CD4-positive, alpha-beta memory T cell (primary cell): ENCODE data around the gene SLC16A6. TPM values are rescaled to one million over a fixed set of nuclear protein-coding genes. Genes with fewer than 3 reads are reported as not detected.
A peak's percentile ranks its signal among the peaks of the same experiment; 100 is the strongest.

Experiments used
- CTCF ChIA-PET: fragments of 350-600 bp; sonication (Branson Sonifier 250); formaldehyde crosslinking; loops from one replicate; lab custom pipeline; 2021; ENCODE audit warnings: inconsistent platforms; ENCODE audit not compliant: partially characterized antibody; lab: Charles Lee
- POLR2A ChIA-PET: fragments of 350-600 bp; sonication (Branson Sonifier 250); formaldehyde crosslinking; loops from one replicate; lab custom pipeline; 2021; ENCODE audit not compliant: partially characterized antibody; lab: Charles Lee
- DNase-seq, 5 donors: peaks; one replicate each; pipeline versions ENCODE4 v3.0.0 to v3.0.0-alpha.2; 2020 to 2022; ENCODE audit warnings: mixed read lengths in 1 of 5
- H3K27ac ChIP-seq: one replicate; pipeline ENCODE4 v1.7.0; 2013; ENCODE audit warnings: low read depth, low read length
- H3K27me3 ChIP-seq: 2 replicates; pipeline ENCODE4 v1.7.0; 2013; ENCODE audit warnings: mild to moderate bottlenecking, low read length, moderate library complexity; ENCODE audit not compliant: insufficient read depth
- H3K36me3 ChIP-seq: 2 replicates; pipeline ENCODE4 v1.7.0; 2013; ENCODE audit warnings: mild to moderate bottlenecking, low read length, moderate library complexity; ENCODE audit not compliant: insufficient read depth
- H3K4me1 ChIP-seq: 2 replicates; pipeline ENCODE4 v1.7.0; 2013; ENCODE audit warnings: mild to moderate bottlenecking, low read length, moderate library complexity; ENCODE audit not compliant: insufficient read depth
- H3K4me3 ChIP-seq, 2 donors: one replicate each; pipeline ENCODE4 v1.7.0; 2013; ENCODE audit warnings: low read length in 2 of 2, mild to moderate bottlenecking in 1 of 2
- H3K9me3 ChIP-seq, 2 donors: one replicate each; pipeline ENCODE4 v1.7.0; 2013; ENCODE audit warnings: low read length in 2 of 2, control low read depth in 1 of 2; ENCODE audit not compliant: control insufficient read depth in 1 of 2
- H3K27ac Mint-ChIP-seq, 7 donors: one replicate each; pipeline ENCODE4 v1.8.0; 2020 to 2021; ENCODE audit warnings: mixed read lengths in 7 of 7, mild to moderate bottlenecking in 6 of 7, inconsistent platforms in 3 of 7, moderate library complexity in 3 of 7
- H3K27me3 Mint-ChIP-seq, 2 donors: one replicate each; pipeline ENCODE4 v1.8.0; 2020 to 2021; ENCODE audit warnings: mixed read lengths in 2 of 2
- H3K36me3 Mint-ChIP-seq, 2 donors: one replicate each; pipeline ENCODE4 v1.8.0; 2020 to 2021; ENCODE audit warnings: mixed read lengths in 2 of 2, inconsistent platforms in 1 of 2, mild to moderate bottlenecking in 1 of 2
- H3K4me1 Mint-ChIP-seq, 4 donors: one replicate each; pipeline ENCODE4 v1.8.0; 2020 to 2021; ENCODE audit warnings: mixed read lengths in 4 of 4, mild to moderate bottlenecking in 1 of 4
- H3K4me3 Mint-ChIP-seq, 8 donors: one replicate each; pipeline ENCODE4 v1.8.0; 2020 to 2021; ENCODE audit warnings: mixed read lengths in 8 of 8, mild to moderate bottlenecking in 7 of 8, moderate library complexity in 6 of 8, inconsistent platforms in 3 of 8
- H3K9me3 Mint-ChIP-seq, 8 donors: one replicate each; pipeline ENCODE4 v1.8.0; 2020 to 2021; ENCODE audit warnings: mixed read lengths in 8 of 8, mild to moderate bottlenecking in 5 of 8, inconsistent platforms in 3 of 8, moderate library complexity in 1 of 8
- intact Hi-C: fragments of 100-400 bp; cut with micrococcal nuclease; formaldehyde crosslinking; loops from one replicate; pipeline ENCODE4 v1.15.1; 2023
- polyA plus RNA-seq, 2 donors: library from polyadenylated mRNA; unstranded; fragments of 300-500 nt; fragmentation: Illumina TruSeq; gene quantifications; one replicate each; pipeline ENCODE4 v1.2.3, GENCODE V29; 2021
- total RNA-seq, 2 experiments: library from RNA; stranded (reverse); gene quantifications; one replicate each; pipeline ENCODE4 v1.2.3, GENCODE V29; 2021

Gene SLC16A6
- total and polyA plus RNA-seq, 4 experiments from 2014 or later: 1.7 to 7.4 (median 4.5) TPM

GRCh38 chr17:68298601-68299000 lies 7.7 kb upstream of the SLC16A6 start:
- peaks cover 0 to 4% of the 10 kb centered on the region in 2 donors for H3K36me3 Mint-ChIP-seq
- H3K4me1 Mint-ChIP-seq: peaks cover 42 to 80% (median 66%) of the 10 kb centered on the region in 4 donors
- intact Hi-C loops: no loop called here
- no peaks in the 10 kb centered on the region for H3K27me3 Mint-ChIP-seq
- DNase-seq: no peak
- no peaks in the 10 kb centered on the region for H3K27me3 ChIP-seq
- no peaks in the 10 kb centered on the region for H3K9me3 Mint-ChIP-seq
- ChIA-PET CTCF (no interaction called here), POLR2A (interaction anchor here (0.7 to 2.9 kb wide), 2 partner anchors 13 to 16 kb away, joined by 3 to 23 read pairs; no protein-coding TSS in a partner anchor)
- no peaks in the 10 kb centered on the region for H3K9me3 ChIP-seq
- H3K27ac Mint-ChIP-seq: peak overlapping the region in 6 of 7 donors; percentile 22 to 83 (median 75)
- no peaks in the 10 kb centered on the region for H3K36me3 ChIP-seq
- H3K4me1 ChIP-seq: peaks cover 53% of the 10 kb centered on the region
- peak overlapping the region in 3 of 8 donors; percentile 7 to 35 (median 24) for H3K4me3 Mint-ChIP-seq
- no peak overlapping the region for H3K27ac ChIP-seq
- no peak overlapping the region for H3K4me3 ChIP-seq

- ChIA-PET CTCF (interaction anchor here (0.6 to 2.1 kb wide), 11 partner anchors 9 to 159 kb away, joined by 3 to 7 read pairs (median 5); no protein-coding TSS in a partner anchor), POLR2A (interaction anchor here (0.6 to 3.3 kb wide), 26 partner anchors 11 to 159 kb away, joined by 3 to 31 read pairs (median 4); partner anchors contain the start of gene AMZ2)
- H3K36me3 ChIP-seq: no peaks in the 10 kb centered on the region
- Mint-ChIP-seq H3K4me1 (peaks cover 44 to 85% (median 69%) of the 10 kb centered on the region in 4 donors), H3K36me3 (peaks cover 0 to 4% of the 10 kb centered on the region in 2 donors), H3K9me3 (no peaks in the 10 kb centered on the region), H3K27me3 (no peaks in the 10 kb centered on the region), H3K4me3 (peak overlapping the region; percentile 79 to 90 (median 87)), H3K27ac (peak overlapping the region; percentile 83 to 99 (median 96))
- intact Hi-C loops: no loop called here
- no peaks in the 10 kb centered on the region for H3K9me3 ChIP-seq
- H3K4me1 ChIP-seq: peaks cover 66% of the 10 kb centered on the region
- H3K27ac ChIP-seq: peak overlapping the region; percentile 64
- H3K4me3 ChIP-seq: peak overlapping the region in 1 of 2 donors; percentile 49
- DNase-seq: no peak
- H3K27me3 ChIP-seq: no peaks in the 10 kb centered on the region
These were observed 6.3 kb upstream of the SLC16A6 start for GRCh38 chr17:68297195-68297594.

GRCh38 chr17:68296217-68297191 lies 5.6 kb upstream of the SLC16A6 start:
- POLR2A ChIA-PET: interaction anchor here (0.6 to 3.3 kb wide), 25 partner anchors 11 to 162 kb away, joined by 3 to 31 read pairs (median 4); partner anchors contain the start of gene AMZ2

GRCh38 chr17:68295086-68295485 lies 4.2 kb upstream of the SLC16A6 start:
- POLR2A ChIA-PET: interaction anchor here (3.3 kb wide), 1 partner anchor 50 kb away, joined by 31 read pairs; no protein-coding TSS in a partner anchor
- Mint-ChIP-seq H3K4me1 (peaks cover 40 to 85% (median 57%) of the 10 kb centered on the region in 4 donors), H3K36me3 (peaks cover 0 to 4% of the 10 kb centered on the region in 2 donors), H3K9me3 (no peaks in the 10 kb centered on the region), H3K4me3 (peak overlapping the region in 6 of 8 donors; percentile 21 to 77 (median 58)), H3K27me3 (no peaks in the 10 kb centered on the region), H3K27ac (peak overlapping the region; percentile 60 to 95 (median 85))
- no peaks in the 10 kb centered on the region for H3K36me3 ChIP-seq
- H3K9me3 ChIP-seq: no peaks in the 10 kb centered on the region
- CTCF ChIA-PET: no interaction called here
- intact Hi-C loops: no loop called here
- no peak overlapping the region for H3K27ac ChIP-seq
- peaks cover 67% of the 10 kb centered on the region for H3K4me1 ChIP-seq
- no peaks in the 10 kb centered on the region for H3K27me3 ChIP-seq
- no peak for DNase-seq
- H3K4me3 ChIP-seq: no peak overlapping the region

More at GRCh38 chr17:68296217-68297191, 5.6 kb upstream of the SLC16A6 start:
- H3K4me3 Mint-ChIP-seq: peak overlapping the region; percentile 79 to 90 (median 87)
- H3K4me1 Mint-ChIP-seq: peaks cover 38 to 82% (median 62%) of the 10 kb centered on the region in 4 donors
- CTCF ChIA-PET: interaction anchor here (0.6 to 2.1 kb wide), 12 partner anchors 10 to 159 kb away, joined by 3 to 7 read pairs (median 4); no protein-coding TSS in a partner anchor
- Histone ChIP-seq H3K36me3 (no peaks in the 10 kb centered on the region), H3K27ac (peak overlapping the region; percentile 64), H3K4me3 (peak overlapping the region in 1 of 2 donors; percentile 49), H3K27me3 (no peaks in the 10 kb centered on the region), H3K9me3 (no peaks in the 10 kb centered on the region), H3K4me1 (peaks cover 66% of the 10 kb centered on the region)
- no peaks in the 10 kb centered on the region for H3K27me3 Mint-ChIP-seq
- intact Hi-C loops: loop anchor here (1.0 kb wide), 1 partner anchor 60 kb away; no protein-coding TSS in a partner anchor
- H3K36me3 Mint-ChIP-seq: no peaks in the 10 kb centered on the region
- no peaks in the 10 kb centered on the region for H3K9me3 Mint-ChIP-seq
- H3K27ac Mint-ChIP-seq: peak overlapping the region; percentile 83 to 99 (median 96)
- peak; percentile 79 to 88 (median 85) for DNase-seq

GRCh38 chr17:68294617-68295016 lies 3.7 kb upstream of the SLC16A6 start:
- no peaks in the 10 kb centered on the region for H3K9me3 Mint-ChIP-seq
- H3K27me3 ChIP-seq: no peaks in the 10 kb centered on the region
- H3K9me3 ChIP-seq: no peaks in the 10 kb centered on the region
- intact Hi-C loops: loop anchor here (5.0 kb wide), 2 partner anchors 47 to 112 kb away; partner anchors contain the start of gene AMZ2
- peaks cover 44 to 85% (median 60%) of the 10 kb centered on the region in 4 donors for H3K4me1 Mint-ChIP-seq
- ChIA-PET POLR2A (interaction anchor here (9.1 to 9.3 kb wide), 2 partner anchors 53 to 60 kb away, joined by 149 to 151 read pairs; no protein-coding TSS in a partner anchor), CTCF (interaction anchor here (1.3 kb wide), 1 partner anchor 120 kb away, joined by 3 read pairs; no protein-coding TSS in a partner anchor)
- no peak overlapping the region for H3K27ac ChIP-seq
- no peaks in the 10 kb centered on the region for H3K36me3 ChIP-seq
- peaks cover 72% of the 10 kb centered on the region for H3K4me1 ChIP-seq
- peaks cover 0 to 4% of the 10 kb centered on the region in 2 donors for H3K36me3 Mint-ChIP-seq
- H3K4me3 Mint-ChIP-seq: peak overlapping the region in 5 of 8 donors; percentile 47 to 77 (median 64)
- DNase-seq: no peak
- no peaks in the 10 kb centered on the region for H3K27me3 Mint-ChIP-seq
- H3K4me3 ChIP-seq: no peak overlapping the region
- peak overlapping the region in 5 of 7 donors; percentile 64 to 95 (median 87) for H3K27ac Mint-ChIP-seq

- Mint-ChIP-seq H3K4me3 (peak overlapping the region in 5 of 8 donors; percentile 7 to 32 (median 20)), H3K27ac (peak overlapping the region in 5 of 7 donors; percentile 29 to 74 (median 71))
- intact Hi-C loops: loop anchor here (5.0 kb wide), 2 partner anchors 47 to 112 kb away; partner anchors contain the start of gene AMZ2
These were observed 3.2 kb upstream of the SLC16A6 start for GRCh38 chr17:68294196-68294555.

More at GRCh38 chr17:68294196-68294555, 3.2 kb upstream of the SLC16A6 start:
- POLR2A ChIA-PET: interaction anchor here (0.6 to 9.3 kb wide), 5 partner anchors 7 to 61 kb away, joined by 3 to 151 read pairs (median 4); no protein-coding TSS in a partner anchor
- no peaks in the 10 kb centered on the region for H3K27me3 ChIP-seq
- no peaks in the 10 kb centered on the region for H3K36me3 ChIP-seq
- Mint-ChIP-seq H3K36me3 (peaks cover 0 to 4% of the 10 kb centered on the region in 2 donors), H3K27me3 (no peaks in the 10 kb centered on the region), H3K4me1 (peaks cover 46 to 85% (median 61%) of the 10 kb centered on the region in 4 donors), H3K9me3 (no peaks in the 10 kb centered on the region)
- no peaks in the 10 kb centered on the region for H3K9me3 ChIP-seq
- no peak overlapping the region for H3K4me3 ChIP-seq
- DNase-seq: no peak
- CTCF ChIA-PET: interaction anchor here (0.9 to 1.3 kb wide), 2 partner anchors 10 to 120 kb away, joined by 3 read pairs; no protein-coding TSS in a partner anchor
- H3K27ac ChIP-seq: no peak overlapping the region
- peaks cover 76% of the 10 kb centered on the region for H3K4me1 ChIP-seq
